ENCODE results near the gene SUGCT. TPM values are rescaled to one million over a fixed set of nuclear protein-coding genes. Genes with fewer than 3 reads are reported as not detected.

SUGCT gene
- total RNA-seq, 1 donor from 2014 or later: 11.9 TPM

DNA sequence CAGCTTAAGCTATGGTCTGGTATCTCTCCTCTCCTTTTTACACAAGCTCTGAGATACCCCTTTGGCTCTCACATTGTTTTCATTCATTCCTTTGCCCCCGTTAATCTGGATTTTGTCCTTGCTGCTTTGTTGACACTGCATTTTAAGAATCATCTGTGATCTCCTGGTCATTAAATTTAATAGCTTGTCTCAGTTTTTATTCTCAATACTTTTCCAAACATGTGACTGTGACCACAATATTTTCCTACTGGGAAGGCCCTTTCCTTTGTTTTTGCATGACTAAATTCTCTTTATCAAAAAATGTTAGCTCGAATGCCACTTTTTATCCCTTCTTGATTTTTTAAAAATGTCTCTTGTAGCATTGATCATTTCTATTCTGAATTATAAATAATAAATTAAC is 171.2 kb downstream of the SUGCT start:
- peaks cover 3% of the 10 kb centered on the region for H3K36me3 Mint-ChIP-seq (ENCODE audit: unreplicated experiment)
- peaks cover 68% of the 10 kb centered on the region for H3K4me1 Mint-ChIP-seq (ENCODE audit: unreplicated experiment)
- DNase-seq (ENCODE audit: extremely low spot score, unreplicated experiment): no peak
- TF ChIP-seq, protein P1, sequence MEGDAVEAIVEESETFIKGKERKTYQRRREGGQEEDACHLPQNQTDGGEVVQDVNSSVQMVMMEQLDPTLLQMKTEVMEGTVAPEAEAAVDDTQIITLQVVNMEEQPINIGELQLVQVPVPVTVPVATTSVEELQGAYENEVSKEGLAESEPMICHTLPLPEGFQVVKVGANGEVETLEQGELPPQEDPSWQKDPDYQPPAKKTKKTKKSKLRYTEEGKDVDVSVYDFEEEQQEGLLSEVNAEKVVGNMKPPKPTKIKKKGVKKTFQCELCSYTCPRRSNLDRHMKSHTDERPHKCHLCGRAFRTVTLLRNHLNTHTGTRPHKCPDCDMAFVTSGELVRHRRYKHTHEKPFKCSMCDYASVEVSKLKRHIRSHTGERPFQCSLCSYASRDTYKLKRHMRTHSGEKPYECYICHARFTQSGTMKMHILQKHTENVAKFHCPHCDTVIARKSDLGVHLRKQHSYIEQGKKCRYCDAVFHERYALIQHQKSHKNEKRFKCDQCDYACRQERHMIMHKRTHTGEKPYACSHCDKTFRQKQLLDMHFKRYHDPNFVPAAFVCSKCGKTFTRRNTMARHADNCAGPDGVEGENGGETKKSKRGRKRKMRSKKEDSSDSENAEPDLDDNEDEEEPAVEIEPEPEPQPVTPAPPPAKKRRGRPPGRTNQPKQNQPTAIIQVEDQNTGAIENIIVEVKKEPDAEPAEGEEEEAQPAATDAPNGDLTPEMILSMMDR (IDR thresholded peaks at IDR 0.05): no peak
- peak overlapping the region; percentile 90 for H3K27ac Mint-ChIP-seq (ENCODE audit: unreplicated experiment)
- H3K4me3 Mint-ChIP-seq (ENCODE audit: unreplicated experiment): no peak overlapping the region
- H3K9me3 Mint-ChIP-seq (ENCODE audit: unreplicated experiment): peaks cover 3% of the 10 kb centered on the region
- H3K27me3 Mint-ChIP-seq (ENCODE audit: unreplicated experiment): no peaks in the 10 kb centered on the region

DNA sequence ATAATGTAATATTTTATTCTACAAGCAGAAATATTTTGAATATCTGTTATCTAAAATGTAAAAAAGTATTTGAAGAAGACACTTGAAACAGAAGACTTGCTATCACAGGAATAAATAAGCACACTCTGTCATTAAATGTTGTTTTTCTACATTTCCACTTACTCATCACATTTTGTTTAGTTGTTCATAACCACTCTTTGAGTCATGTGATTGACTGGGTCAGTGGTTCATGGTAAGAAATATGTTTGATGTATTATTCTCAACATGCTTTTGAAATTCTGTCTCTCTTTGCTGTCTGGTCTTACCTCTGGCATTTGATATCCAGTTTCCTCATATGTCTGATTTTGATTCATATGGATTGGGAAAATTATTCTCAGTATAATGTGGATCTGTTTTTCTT is 171.8 kb downstream of the SUGCT start:
- H3K27me3 Mint-ChIP-seq (ENCODE audit: unreplicated experiment): no peaks in the 10 kb centered on the region
- no peak overlapping the region for H3K4me3 Mint-ChIP-seq (ENCODE audit: unreplicated experiment)
- peaks cover 63% of the 10 kb centered on the region for H3K4me1 Mint-ChIP-seq (ENCODE audit: unreplicated experiment)
- TF ChIP-seq, protein P1 (IDR thresholded peaks at IDR 0.05): no peak
- no peak for DNase-seq (ENCODE audit: extremely low spot score, unreplicated experiment)
- peak overlapping the region; percentile 90 for H3K27ac Mint-ChIP-seq (ENCODE audit: unreplicated experiment)
- peaks cover 3% of the 10 kb centered on the region for H3K36me3 Mint-ChIP-seq (ENCODE audit: unreplicated experiment)
- H3K9me3 Mint-ChIP-seq (ENCODE audit: unreplicated experiment): peaks cover 3% of the 10 kb centered on the region

DNA sequence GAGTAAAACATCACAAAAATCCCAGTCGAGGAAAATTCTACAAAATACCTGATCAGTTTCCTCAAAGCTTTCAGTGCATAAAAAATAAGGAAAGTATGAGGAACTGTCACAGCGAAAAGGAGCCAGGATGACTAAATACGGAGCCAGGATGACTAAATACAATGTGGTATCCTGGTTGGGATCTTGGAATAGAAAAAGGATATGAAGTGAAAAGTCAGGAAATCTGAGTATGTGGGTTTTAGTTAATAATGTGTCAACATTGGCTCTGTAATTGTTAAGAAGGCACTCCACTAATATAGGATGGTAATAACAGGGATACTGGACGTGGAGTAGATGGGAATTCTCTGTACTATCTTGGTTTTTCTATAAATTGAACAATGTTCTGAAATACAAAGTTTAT is 175.5 kb downstream of the SUGCT start:
- TF ChIP-seq, protein P1 (IDR thresholded peaks at IDR 0.05): no peak
- Mint-ChIP-seq H3K4me3 (ENCODE audit: unreplicated experiment) (no peak overlapping the region), H3K36me3 (ENCODE audit: unreplicated experiment) (no peaks in the 10 kb centered on the region), H3K27ac (ENCODE audit: unreplicated experiment) (no peak overlapping the region), H3K4me1 (ENCODE audit: unreplicated experiment) (peaks cover 50% of the 10 kb centered on the region), H3K27me3 (ENCODE audit: unreplicated experiment) (no peaks in the 10 kb centered on the region), H3K9me3 (ENCODE audit: unreplicated experiment) (peaks cover 8% of the 10 kb centered on the region)
- no peak for DNase-seq (ENCODE audit: extremely low spot score, unreplicated experiment)

DNA sequence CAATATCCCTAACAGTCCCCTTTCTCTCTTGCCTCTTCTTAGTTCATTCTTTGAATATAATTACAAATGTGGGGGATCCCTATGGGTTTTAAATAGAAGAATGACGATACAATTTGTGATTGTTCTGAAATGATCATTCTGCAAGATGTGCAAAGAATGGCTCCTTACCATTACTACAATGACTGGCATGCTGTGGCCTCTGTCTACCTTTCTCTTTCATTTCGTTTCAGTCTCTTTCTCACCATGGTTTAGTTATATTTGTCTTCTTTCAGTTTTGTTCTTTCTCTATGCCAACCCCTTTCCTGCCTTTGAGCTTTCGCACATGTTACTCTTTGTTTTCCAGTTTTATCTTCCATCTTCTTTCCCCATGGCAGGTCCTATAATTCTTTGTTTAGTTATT is 176.5 kb downstream of the SUGCT start:
- Mint-ChIP-seq H3K27me3 (ENCODE audit: unreplicated experiment) (no peaks in the 10 kb centered on the region), H3K27ac (ENCODE audit: unreplicated experiment) (no peak overlapping the region)
- TF ChIP-seq, protein P1 (IDR thresholded peaks at IDR 0.05): no peak

DNA sequence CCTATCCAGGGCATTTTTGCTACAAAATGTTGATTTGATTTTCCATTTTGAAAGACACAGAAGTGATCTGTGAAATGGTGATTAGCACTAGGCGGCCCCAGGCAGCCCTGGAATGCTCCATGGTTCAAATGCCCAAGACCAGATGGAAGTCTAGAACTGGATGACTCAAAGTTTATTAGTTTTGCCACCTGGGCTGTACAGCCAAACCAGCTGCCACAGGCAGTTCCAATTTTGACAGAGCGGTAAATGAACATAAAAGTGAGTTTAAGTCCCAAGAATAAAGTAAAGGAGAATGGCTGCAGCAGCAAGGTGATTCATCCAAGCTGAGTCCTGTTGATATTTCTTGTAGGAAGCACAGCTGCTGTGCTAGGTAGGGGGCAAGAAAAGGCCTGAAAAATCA is 180.5 kb downstream of the SUGCT start:
- H3K9me3 Mint-ChIP-seq (ENCODE audit: unreplicated experiment): peaks cover 8% of the 10 kb centered on the region
- H3K27ac Mint-ChIP-seq (ENCODE audit: unreplicated experiment): no peak overlapping the region
- H3K4me3 Mint-ChIP-seq (ENCODE audit: unreplicated experiment): no peak overlapping the region
- TF ChIP-seq, protein P1 (IDR thresholded peaks at IDR 0.05): no peak
- no peaks in the 10 kb centered on the region for H3K27me3 Mint-ChIP-seq (ENCODE audit: unreplicated experiment)
- no peak for DNase-seq (ENCODE audit: extremely low spot score, unreplicated experiment)
- peaks cover 3% of the 10 kb centered on the region for H3K36me3 Mint-ChIP-seq (ENCODE audit: unreplicated experiment)
- H3K4me1 Mint-ChIP-seq (ENCODE audit: unreplicated experiment): peaks cover 19% of the 10 kb centered on the region

More for the DNA sequence above, 176.5 kb downstream of the SUGCT start:
- Mint-ChIP-seq H3K4me1 (ENCODE audit: unreplicated experiment) (peaks cover 43% of the 10 kb centered on the region), H3K4me3 (ENCODE audit: unreplicated experiment) (no peak overlapping the region), H3K36me3 (ENCODE audit: unreplicated experiment) (no peaks in the 10 kb centered on the region), H3K9me3 (ENCODE audit: unreplicated experiment) (peaks cover 8% of the 10 kb centered on the region)
- no peak for DNase-seq (ENCODE audit: extremely low spot score, unreplicated experiment)

All from osteocyte (in vitro differentiated cells).